Esophagus squamous epithelium (tissue), 5 donors: ENCODE measurements around the gene CATSPER1. TPM values are rescaled to one million over a fixed set of nuclear protein-coding genes. Genes with fewer than 3 reads are reported as not detected.
"Not testable (repeated sequence)": the region's sequence is repeated elsewhere in the genome, so short reads cannot be mapped to it uniquely, and the experiment has no call there.

Source experiments
- DNase-seq: peaks from one replicate; lab custom pipeline; 2025; lab: John Stamatoyannopoulos, UW
- H3K27ac ChIP-seq, 4 donors: fragments of 200-600 bp; sonication (generic); one replicate each; pipeline ENCODE4 v1.5.1; 2016 to 2019; ENCODE audit warnings: mild to moderate bottlenecking in 1 of 4
- H3K27me3 ChIP-seq, 4 donors: fragments of 200-600 bp; sonication (generic); 1 replicate in 3 of 4; 2 replicates in 1 of 4; pipeline versions ENCODE4 v1.5.1 to v1.6.0; 2017 to 2021; ENCODE audit warnings: antibody characterized with exemption in 1 of 4
- H3K36me3 ChIP-seq, 3 donors: fragments of 200-600 bp; sonication (generic); one replicate each; pipeline ENCODE4 v1.5.1; 2016 to 2019
- H3K4me1 ChIP-seq, 3 donors: fragments of 200-600 bp; sonication (generic); one replicate each; pipeline ENCODE4 v1.5.1; 2017 to 2019
- H3K4me3 ChIP-seq, 4 donors: fragments of 200-600 bp; sonication (generic); 1 replicate in 3 of 4; 2 replicates in 1 of 4; pipeline ENCODE4 v1.5.1; 2016 to 2019; ENCODE audit warnings: mild to moderate bottlenecking in 2 of 4, moderate library complexity in 1 of 4
- H3K9me3 ChIP-seq, 3 donors: fragments of 200-600 bp; sonication (generic); one replicate each; pipeline ENCODE4 v1.5.1; 2016 to 2019
- POLR2A ChIP-seq, 4 donors: fragments of 450-650 bp; IDR thresholded peaks; one replicate each; pipeline ENCODE4 v1.6.1; 2017; ENCODE audit warnings: antibody characterized with exemption in 4 of 4, mild to moderate bottlenecking in 4 of 4, moderate library complexity in 3 of 4
- WGBS, 2 donors: methylation state at CpG; one replicate each; pipeline ENCODE4 v1.1.5; 2018; 5-methylcytosine and 5-hydroxymethylcytosine counted together
- intact Hi-C: fragments of 100-400 bp; cut with DNase I; formaldehyde crosslinking; loops from one replicate; pipeline ENCODE4 v1.15.0; 2022
- total RNA-seq, 4 donors: library from RNA; depleted of rRNA; stranded (reverse); fragments of >200 nt; gene quantifications; one replicate each; pipeline ENCODE4 v1.1.0, GENCODE V29; 2016
- TF ChIP-seq, protein P1 (sequence below), 6 experiments: fragments of 450-650 bp in 4 of 6; fragments of 200-600 bp in 2 of 6; sonication (generic) in 2 of 6; IDR thresholded peaks; one replicate each; pipeline ENCODE4 v1.5.1; 2016 to 2019; ENCODE audit warnings: antibody characterized with exemption in 6 of 6, mild to moderate bottlenecking in 4 of 6, moderate library complexity in 4 of 6
- donor health status: DM: yes; HTN: yes; CAD: no.

CATSPER1 gene
- total RNA-seq, 4 donors from 2014 or later, result not detected

DNA sequence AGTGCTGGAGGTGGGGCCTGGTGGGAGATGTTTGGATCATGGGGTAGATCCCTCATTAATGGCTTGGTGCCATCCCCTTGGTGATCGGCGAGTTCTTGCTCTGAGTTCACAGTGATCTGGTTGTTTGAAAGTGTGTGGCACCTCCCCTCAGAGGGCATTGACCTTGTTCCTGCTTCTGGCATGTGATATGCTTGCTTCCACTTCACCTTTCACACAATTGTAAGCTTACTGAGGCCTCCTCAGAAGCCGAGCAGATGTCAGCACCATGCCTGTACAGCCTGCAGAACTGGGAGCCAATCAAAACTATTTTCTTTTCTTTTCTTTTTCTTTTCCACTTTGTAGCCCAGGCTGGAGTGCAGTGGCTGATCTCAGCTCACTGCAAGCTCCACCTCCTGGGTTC lies 11.0 kb upstream of the CATSPER1 start:
- peaks cover 0 to 18% (median 0%) of the 10 kb centered on the region in 4 donors for H3K27me3 ChIP-seq
- intact Hi-C loops, result no loop called here
- TF ChIP-seq POLR2A (IDR thresholded peaks at IDR 0.05), result no peak
- TF ChIP-seq, protein P1, sequence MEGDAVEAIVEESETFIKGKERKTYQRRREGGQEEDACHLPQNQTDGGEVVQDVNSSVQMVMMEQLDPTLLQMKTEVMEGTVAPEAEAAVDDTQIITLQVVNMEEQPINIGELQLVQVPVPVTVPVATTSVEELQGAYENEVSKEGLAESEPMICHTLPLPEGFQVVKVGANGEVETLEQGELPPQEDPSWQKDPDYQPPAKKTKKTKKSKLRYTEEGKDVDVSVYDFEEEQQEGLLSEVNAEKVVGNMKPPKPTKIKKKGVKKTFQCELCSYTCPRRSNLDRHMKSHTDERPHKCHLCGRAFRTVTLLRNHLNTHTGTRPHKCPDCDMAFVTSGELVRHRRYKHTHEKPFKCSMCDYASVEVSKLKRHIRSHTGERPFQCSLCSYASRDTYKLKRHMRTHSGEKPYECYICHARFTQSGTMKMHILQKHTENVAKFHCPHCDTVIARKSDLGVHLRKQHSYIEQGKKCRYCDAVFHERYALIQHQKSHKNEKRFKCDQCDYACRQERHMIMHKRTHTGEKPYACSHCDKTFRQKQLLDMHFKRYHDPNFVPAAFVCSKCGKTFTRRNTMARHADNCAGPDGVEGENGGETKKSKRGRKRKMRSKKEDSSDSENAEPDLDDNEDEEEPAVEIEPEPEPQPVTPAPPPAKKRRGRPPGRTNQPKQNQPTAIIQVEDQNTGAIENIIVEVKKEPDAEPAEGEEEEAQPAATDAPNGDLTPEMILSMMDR (IDR thresholded peaks at IDR 0.05), result no peak
- no peak overlapping the region for H3K4me3 ChIP-seq
- DNase-seq, result no peak
- no peaks in the 10 kb centered on the region for H3K9me3 ChIP-seq
- no peaks in the 10 kb centered on the region for H3K36me3 ChIP-seq
- H3K4me1 ChIP-seq, result no peaks in the 10 kb centered on the region
- H3K27ac ChIP-seq, result no peak overlapping the region
- 83 to 86% methylated on average over 3 of the region's 3 CpGs for WGBS, 2 donors

DNA sequence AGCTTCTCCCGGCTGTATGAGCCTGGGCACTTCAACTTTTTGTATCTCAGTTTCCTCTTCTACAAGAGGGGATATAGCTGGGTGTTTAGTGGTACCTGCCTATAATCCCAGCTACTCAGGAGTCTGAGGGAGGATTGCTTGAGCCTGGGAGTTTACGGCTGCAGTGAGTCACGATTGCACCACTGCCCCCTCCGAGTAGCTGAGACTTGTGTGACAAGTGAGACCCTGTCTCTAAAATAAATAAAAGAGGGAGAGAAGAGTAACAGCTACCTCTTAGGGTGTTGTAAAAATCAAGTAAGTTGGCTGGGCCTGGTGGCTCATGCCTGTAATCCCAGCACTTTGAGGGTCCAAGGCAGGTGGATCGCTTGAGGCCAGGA lies 10.0 kb upstream of the CATSPER1 start:
- no peak overlapping the region for H3K27ac ChIP-seq
- H3K4me3 ChIP-seq, result no peak overlapping the region
- H3K27me3 ChIP-seq, result peaks cover 0 to 18% (median 0%) of the 10 kb centered on the region in 4 donors
- intact Hi-C loops, result no loop called here
- no peaks in the 10 kb centered on the region for H3K4me1 ChIP-seq
- no peaks in the 10 kb centered on the region for H3K36me3 ChIP-seq
- no peak for DNase-seq
- WGBS, 2 donors, result 87 to 92% methylated on average over 2 to 4 of the region's 5 CpGs
- TF ChIP-seq, protein P1 (IDR thresholded peaks at IDR 0.05), result no peak
- no peak for TF ChIP-seq POLR2A (IDR thresholded peaks at IDR 0.05)
- no peaks in the 10 kb centered on the region for H3K9me3 ChIP-seq

DNA sequence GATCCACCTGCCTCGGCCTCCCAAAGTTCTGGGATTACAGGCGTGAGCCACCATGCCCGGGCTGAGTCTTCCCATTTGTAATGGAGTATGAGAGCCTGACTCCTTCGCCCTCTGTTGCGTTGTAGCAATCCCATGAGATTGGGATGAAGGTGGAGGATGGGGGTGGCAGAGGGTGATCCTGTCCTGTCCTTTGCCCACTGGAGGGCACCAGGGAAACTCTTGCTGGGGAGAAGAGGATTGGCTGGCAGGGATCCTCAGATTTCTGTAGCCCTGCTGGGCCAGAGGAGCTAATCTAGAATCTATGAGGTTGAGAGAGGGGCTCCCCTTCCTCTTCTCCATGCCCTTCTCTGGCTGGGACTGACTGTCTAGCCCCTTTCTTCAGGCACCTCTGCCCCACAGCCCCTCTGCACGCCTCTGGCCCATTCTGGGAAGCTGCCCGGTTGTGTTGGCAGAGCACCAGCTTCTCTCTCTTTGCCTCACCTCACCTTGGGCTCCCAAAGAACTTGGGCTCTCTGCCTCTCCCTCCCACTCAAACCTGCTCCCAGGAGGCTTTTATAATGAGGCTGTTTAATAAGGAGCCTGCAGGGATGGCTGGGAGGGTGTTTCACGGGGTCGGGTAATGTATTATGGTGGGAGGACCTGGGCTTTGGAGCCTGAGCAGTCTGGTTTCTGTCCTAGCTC lies 9.5 kb upstream of the CATSPER1 start:
- WGBS, 2 donors, result 67 to 76% methylated on average over 1 to 3 of the region's 9 CpGs
- no peak overlapping the region for H3K4me3 ChIP-seq

DNA sequence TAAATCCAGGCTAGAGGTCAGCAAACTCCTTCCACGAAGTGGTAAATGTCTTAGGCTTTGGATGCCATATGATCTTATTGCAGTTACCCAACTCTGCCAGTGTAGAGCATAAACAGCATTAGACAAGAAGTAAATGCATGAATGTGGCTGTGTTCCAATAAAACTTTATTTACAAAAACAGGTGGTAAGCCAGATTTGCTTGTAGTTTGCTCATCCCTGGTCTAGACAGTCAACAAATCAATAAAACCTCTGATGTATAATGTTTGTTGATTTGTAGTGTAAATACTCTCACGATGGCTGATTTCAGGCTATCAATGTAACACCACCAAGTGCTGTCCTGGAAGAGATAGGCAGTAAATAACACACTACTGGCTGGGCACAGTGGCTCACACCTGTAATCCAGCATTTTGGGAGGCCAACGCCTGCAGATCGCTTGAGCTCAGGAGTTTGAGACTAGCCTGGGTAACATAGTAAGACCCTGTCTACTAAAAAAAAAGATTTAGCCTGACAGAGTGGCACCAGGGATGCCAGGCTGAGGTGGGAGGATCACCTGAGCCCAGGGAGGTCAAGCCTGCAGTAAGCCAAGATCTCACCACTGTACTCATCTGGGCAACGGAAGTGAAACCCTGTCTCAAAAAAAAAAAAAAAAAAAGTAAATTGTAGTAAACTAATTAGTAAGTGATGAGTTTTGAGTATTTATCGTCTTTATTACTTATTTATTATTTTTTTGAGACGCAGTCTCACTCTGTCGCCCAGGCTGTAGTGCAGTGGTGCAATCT lies 6.9 kb upstream of the CATSPER1 start:
- Histone ChIP-seq H3K4me3 (no peak overlapping the region), H3K36me3 (no peaks in the 10 kb centered on the region), H3K27me3 (peaks cover 0 to 9% (median 0%) of the 10 kb centered on the region in 4 donors), H3K4me1 (no peaks in the 10 kb centered on the region), H3K27ac (no peak overlapping the region), H3K9me3 (no peaks in the 10 kb centered on the region)
- intact Hi-C loops, result no loop called here
- WGBS, 2 donors, result 76% methylated on average over 5 to 8 of the region's 8 CpGs
- TF ChIP-seq, protein P1 (IDR thresholded peaks at IDR 0.05), result no peak
- TF ChIP-seq POLR2A (IDR thresholded peaks at IDR 0.05), result no peak
- DNase-seq, result no peak

More for the DNA sequence above, 9.5 kb upstream of the CATSPER1 start:
- TF ChIP-seq, protein P1 (IDR thresholded peaks at IDR 0.05), result no peak
- no peak for TF ChIP-seq POLR2A (IDR thresholded peaks at IDR 0.05)
- Histone ChIP-seq H3K9me3 (no peaks in the 10 kb centered on the region), H3K4me1 (no peaks in the 10 kb centered on the region), H3K27ac (no peak overlapping the region), H3K27me3 (peaks cover 0 to 18% (median 0%) of the 10 kb centered on the region in 4 donors), H3K36me3 (no peaks in the 10 kb centered on the region)
- no peak for DNase-seq
- intact Hi-C loops, result no loop called here

DNA sequence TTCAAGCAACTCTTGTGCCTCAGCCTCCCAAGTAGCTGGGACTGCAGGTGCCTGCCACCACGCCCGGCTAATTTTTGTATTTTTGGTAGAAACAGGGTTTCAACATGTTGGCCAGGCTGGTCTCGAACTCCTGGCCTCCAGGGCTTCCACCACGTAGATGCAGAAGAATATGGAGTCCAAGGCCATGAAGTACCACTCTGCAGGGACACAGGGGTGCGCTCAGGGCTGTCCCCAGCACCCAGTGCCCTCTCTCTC lies 3.2 kb downstream of the CATSPER1 start:
- DNase-seq, H3K36me3 ChIP-seq, intact Hi-C loops, H3K4me3 ChIP-seq, H3K27ac ChIP-seq, H3K9me3 ChIP-seq: not testable (repeated sequence)
- Histone ChIP-seq H3K4me1 (peaks cover 8 to 21% (median 9%) of the 10 kb centered on the region in 3 donors), H3K27me3 (peaks cover 0 to 16% (median 0%) of the 10 kb centered on the region in 4 donors)
- WGBS, 2 donors, result 76 to 90% methylated on average over 1 to 2 of the region's 5 CpGs
